Body of pancreas (tissue), 4 donors: ENCODE measurements around the gene RNF152. TPM values are rescaled to one million over a fixed set of nuclear protein-coding genes. Genes with fewer than 3 reads are reported as not detected.

Source experiments
- ATAC-seq: fragments of 150-250 bp; one replicate; pipeline ENCODE4 v1.9.1; 2016
- DNase-seq, 4 donors: peaks; one replicate each; pipeline ENCODE4 v3.0.0-alpha.2; 2019
- H3K27ac ChIP-seq, 4 donors: fragments of 200-600 bp; sonication (generic); 1 replicate in 3 of 4; 2 replicates in 1 of 4; pipeline versions ENCODE4 v1.5.1 to v1.6.1; 2016 to 2019; ENCODE audit warnings: mild to moderate bottlenecking in 1 of 4, mixed read lengths in 1 of 4, moderate library complexity in 1 of 4
- H3K27me3 ChIP-seq, 2 donors: fragments of 200-600 bp; sonication (generic); one replicate each; pipeline ENCODE4 v1.6.0; 2016; ENCODE audit warnings: mild to moderate bottlenecking in 1 of 2
- H3K36me3 ChIP-seq, 2 donors: fragments of 200-600 bp; sonication (generic); replicated peaks in 1 of 2; 2 replicates each; pipeline ENCODE4 v1.5.1; 2016; ENCODE audit warnings: low read depth in 2 of 2; ENCODE audit not compliant: insufficient read depth in 1 of 2
- H3K4me1 ChIP-seq: fragments of 200-600 bp; sonication (generic); one replicate; pipeline ENCODE4 v1.6.0; 2016
- H3K4me3 ChIP-seq, 2 donors: fragments of 200-600 bp; sonication (generic); 1 replicate in 1 of 2; 2 replicates in 1 of 2; pipeline ENCODE4 v1.5.1; 2016 to 2019
- H3K9me3 ChIP-seq, 3 donors: fragments of 200-600 bp; sonication (generic); 1 replicate in 2 of 3; 2 replicates in 1 of 3; pipeline ENCODE4 v1.5.1; 2016
- CTCF ChIP-seq, 7 experiments: fragments of 450-650 bp in 4 of 7; fragments of 200-600 bp in 3 of 7; sonication (generic) in 3 of 7; IDR thresholded peaks; one replicate each; pipeline ENCODE4 v1.5.1; 2016 to 2019; ENCODE audit warnings: antibody characterized with exemption in 7 of 7
- POLR2A ChIP-seq, 3 donors: fragments of 450-650 bp; IDR thresholded peaks; one replicate each; pipeline ENCODE4 v1.6.1; 2016; ENCODE audit warnings: antibody characterized with exemption in 3 of 3, mild to moderate bottlenecking in 2 of 3
- WGBS, 2 donors: methylation state at CpG; one replicate each; pipeline ENCODE4 v1.1.5; 2017; 5-methylcytosine and 5-hydroxymethylcytosine counted together
- intact Hi-C: fragments of 100-400 bp; cut with DNase I; formaldehyde crosslinking; loops from one replicate; pipeline ENCODE4 v1.15.1; 2023
- total RNA-seq, 2 donors: library from RNA; depleted of rRNA; stranded (reverse); fragments of >200 nt; gene quantifications; one replicate each; pipeline ENCODE4 v1.1.0, GENCODE V29; 2016

Gene RNF152
- total RNA-seq, 2 donors from 2014 or later, result 7.8 to 11.5 TPM

- intact Hi-C loops, result loop anchor here (10.0 kb wide), 1 partner anchor 62 kb away; no protein-coding TSS in a partner anchor
- ATAC-seq, result no peak
These were observed 29.6 kb upstream of the RNF152 start for GRCh38 chr18:61922435-61922834.

GRCh38 chr18:61921621-61922235 is 28.9 kb upstream of the RNF152 start:
- intact Hi-C loops, result loop anchor here (10.0 kb wide), 1 partner anchor 63 kb away; no protein-coding TSS in a partner anchor
- Histone ChIP-seq H3K4me1 (no peaks in the 10 kb centered on the region), H3K27ac (no peak overlapping the region), H3K9me3 (no peaks in the 10 kb centered on the region), H3K27me3 (no peaks in the 10 kb centered on the region), H3K36me3 (no peaks in the 10 kb centered on the region), H3K4me3 (no peak overlapping the region)
- DNase-seq, result no peak
- ATAC-seq, result no peak
- 62 to 72% methylated on average over 12 to 17 of the region's 17 CpGs for WGBS, 2 donors
- TF ChIP-seq CTCF (IDR thresholded peaks at IDR 0.05) (no peak), POLR2A (IDR thresholded peaks at IDR 0.05) (no peak)

More at GRCh38 chr18:61922435-61922834, 29.6 kb upstream of the RNF152 start:
- WGBS, 2 donors, result 70 to 75% methylated on average over 3 of the region's 3 CpGs
- DNase-seq, result no peak
- TF ChIP-seq CTCF (IDR thresholded peaks at IDR 0.05), result no peak
- TF ChIP-seq POLR2A (IDR thresholded peaks at IDR 0.05), result no peak
- Histone ChIP-seq H3K36me3 (no peaks in the 10 kb centered on the region), H3K27me3 (no peaks in the 10 kb centered on the region), H3K4me1 (no peaks in the 10 kb centered on the region), H3K9me3 (no peaks in the 10 kb centered on the region), H3K27ac (no peak overlapping the region), H3K4me3 (no peak overlapping the region)

- Histone ChIP-seq H3K36me3 (no peaks in the 10 kb centered on the region), H3K4me3 (no peak overlapping the region), H3K4me1 (no peaks in the 10 kb centered on the region), H3K27ac (no peak overlapping the region), H3K9me3 (no peaks in the 10 kb centered on the region), H3K27me3 (no peaks in the 10 kb centered on the region)
- no peak for ATAC-seq
- intact Hi-C loops, result no loop called here
- WGBS, 2 donors, result 65 to 74% methylated on average over 2 of the region's 2 CpGs
- DNase-seq, result no peak
- TF ChIP-seq POLR2A (IDR thresholded peaks at IDR 0.05), result no peak
- no peak for TF ChIP-seq CTCF (IDR thresholded peaks at IDR 0.05)
These were observed 25.0 kb upstream of the RNF152 start for GRCh38 chr18:61917818-61918217.

GRCh38 chr18:61912476-61912875 is 19.7 kb upstream of the RNF152 start:
- Histone ChIP-seq H3K36me3 (no peaks in the 10 kb centered on the region), H3K4me3 (no peak overlapping the region), H3K27ac (no peak overlapping the region), H3K4me1 (no peaks in the 10 kb centered on the region), H3K9me3 (no peaks in the 10 kb centered on the region), H3K27me3 (no peaks in the 10 kb centered on the region)
- intact Hi-C loops, result no loop called here
- 69 to 85% methylated on average over 3 of the region's 3 CpGs for WGBS, 2 donors
- no peak for DNase-seq
- TF ChIP-seq CTCF (IDR thresholded peaks at IDR 0.05), result no peak
- no peak for TF ChIP-seq POLR2A (IDR thresholded peaks at IDR 0.05)
- no peak for ATAC-seq

- no peaks in the 10 kb centered on the region for H3K27me3 ChIP-seq
- no peak overlapping the region for H3K27ac ChIP-seq
- no peaks in the 10 kb centered on the region for H3K4me1 ChIP-seq
- H3K4me3 ChIP-seq, result no peak overlapping the region
- H3K9me3 ChIP-seq, result no peaks in the 10 kb centered on the region
- no peak for ATAC-seq
- intact Hi-C loops, result no loop called here
- no peaks in the 10 kb centered on the region for H3K36me3 ChIP-seq
- no peak for DNase-seq
- TF ChIP-seq CTCF (IDR thresholded peaks at IDR 0.05) (no peak), POLR2A (IDR thresholded peaks at IDR 0.05) (no peak)
These were observed 17.3 kb upstream of the RNF152 start for GRCh38 chr18:61910101-61910500.
